SU-DHL-6 (cell line): Measurements from ENCODE around the gene NHSL2.
"Not testable (repeated sequence)": the region's sequence is repeated elsewhere in the genome, so short reads cannot be mapped to it uniquely, and the experiment has no call there.

Experiments
- CTCF ChIP-seq: fragments of 200-600 bp; sonication (generic); IDR thresholded peaks from one replicate; pipeline ENCODE4 v1.5.1; 2017; ENCODE audit warnings: antibody characterized with exemption, mild to moderate bottlenecking, low read length, moderate library complexity; ENCODE audit not compliant: insufficient read depth, poor library complexity, severe bottlenecking
- EZH2phosphoT487 ChIP-seq: fragments of 200-600 bp; sonication (generic), shearing (Covaris generic); conservative IDR thresholded peaks from 2 replicates; pipeline ENCODE4 v1.6.1; 2018; ENCODE audit warnings: mild to moderate bottlenecking, antibody characterized with exemption, low read length, moderate library complexity, mixed read lengths

GRCh38 chrX:71876841-71877240 is 33.8 kb upstream of the NHSL2 start:
- TF ChIP-seq CTCF, EZH2phosphoT487: not testable (repeated sequence)
